HG03457 (cell line): Measurements from ENCODE around the gene POGLUT2.

Source experiments
- ATAC-seq: cut with Tn5 transposase; IDR thresholded peaks from one replicate; pipeline ENCODE4 v1.9.1; 2021; ENCODE audit warnings: moderate number of reproducible peaks; ENCODE audit not compliant: unreplicated experiment

Gene POGLUT2

GRCh38 chr13:102798581-102799425 lies at the start of gene POGLUT2, which contains the start of gene BIVM:
Gene POGLUT2 (minus strand): TSS chr13:102798976. CDS start chr13:102798670, 306 bp downstream.
Gene BIVM (plus strand): TSS chr13:102799119. CDS start chr13:102807268, 8,149 bp downstream.
- ATAC-seq, result peak; percentile 84

- no peak for ATAC-seq
Measured at GRCh38 chr13:102847272-102848234, 48.8 kb upstream of the POGLUT2 start.

- peak; percentile 28 for ATAC-seq
Measured at GRCh38 chr13:102846261-102847015, 47.7 kb upstream of the POGLUT2 start.

GRCh38 chr13:102845630-102846260 lies 47.0 kb upstream of the POGLUT2 start, which contains the start of gene ERCC5:
Gene ERCC5 (plus strand): TSS chr13:102846032. CDS start chr13:102846267, 235 bp downstream.
- ATAC-seq, result peak; percentile 79

- ATAC-seq, result peak; percentile 12
Measured at GRCh38 chr13:102845289-102845629, 46.5 kb upstream of the POGLUT2 start.

- ATAC-seq, result no peak
Measured at GRCh38 chr13:102839462-102839861, 40.7 kb upstream of the POGLUT2 start.

GRCh38 chr13:102838982-102839381 lies 40.2 kb upstream of the POGLUT2 start:
- no peak for ATAC-seq

GRCh38 chr13:102838273-102838672 lies 39.5 kb upstream of the POGLUT2 start:
- ATAC-seq, result no peak

GRCh38 chr13:102836471-102836870 lies 37.7 kb upstream of the POGLUT2 start:
- ATAC-seq, result no peak

- ATAC-seq, result no peak
Measured at GRCh38 chr13:102830646-102831045, 31.9 kb upstream of the POGLUT2 start.

- ATAC-seq, result no peak
Measured at GRCh38 chr13:102825921-102826706, 27.3 kb upstream of the POGLUT2 start.

GRCh38 chr13:102825400-102825799 lies 26.6 kb upstream of the POGLUT2 start:
- ATAC-seq, result no peak

- no peak for ATAC-seq
Measured at GRCh38 chr13:102817907-102818306, 19.1 kb upstream of the POGLUT2 start.

- ATAC-seq, result no peak
Measured at GRCh38 chr13:102817241-102817640, 18.5 kb upstream of the POGLUT2 start.

- ATAC-seq, result no peak
Measured at GRCh38 chr13:102816708-102817107, 17.9 kb upstream of the POGLUT2 start.

GRCh38 chr13:102815788-102816187 lies 17.0 kb upstream of the POGLUT2 start:
- no peak for ATAC-seq

- no peak for ATAC-seq
Measured at GRCh38 chr13:102814793-102815192, 16.0 kb upstream of the POGLUT2 start.

GRCh38 chr13:102814025-102814607 lies 15.3 kb upstream of the POGLUT2 start:
- no peak for ATAC-seq
